Fibroblast of lung (primary cell): ENCODE data around the gene DHX35. TPM values are rescaled to one million over a fixed set of nuclear protein-coding genes. Genes with fewer than 3 reads are reported as not detected.

ENCODE experiments used
- DNase-seq, 2 donors: peaks; one replicate each; pipeline versions ENCODE4 v3.0.0 to v3.0.0-alpha.2; 2010; ENCODE audit warnings: low read depth in 2 of 2
- H2AFZ ChIP-seq: 2 replicates; pipeline ENCODE4 v1.5.1; 2012; ENCODE audit warnings: low read length, control low read depth, inconsistent platforms
- H3K27ac ChIP-seq: 2 replicates; pipeline ENCODE4 v1.5.1; 2011; ENCODE audit warnings: low read length, control low read depth; ENCODE audit not compliant: insufficient read depth
- H3K27me3 ChIP-seq: 2 replicates; pipeline ENCODE4 v1.5.1; 2011; ENCODE audit warnings: mild to moderate bottlenecking, low read length; ENCODE audit not compliant: control insufficient read depth, insufficient read depth
- H3K36me3 ChIP-seq: 2 replicates; pipeline ENCODE4 v1.5.1; 2011; ENCODE audit warnings: low read length; ENCODE audit not compliant: control insufficient read depth, insufficient read depth
- H3K4me1 ChIP-seq: 2 replicates; pipeline ENCODE4 v1.5.1; 2011; ENCODE audit warnings: low read length; ENCODE audit not compliant: control insufficient read depth, insufficient read depth; ENCODE audit errors: extremely low read depth
- H3K4me2 ChIP-seq: 2 replicates; pipeline ENCODE4 v1.5.1; 2011; ENCODE audit warnings: low read length, control low read depth; ENCODE audit not compliant: insufficient read depth; ENCODE audit errors: extremely low read depth
- H3K4me3 ChIP-seq, 4 experiments: fragments of 200-600 bp in 1 of 4; sonication (generic) in 1 of 4; replicated peaks in 1 of 4; 2 replicates each; pipeline ENCODE4 v1.5.1; 2011 to 2016; ENCODE audit warnings: low read length in 4 of 4, low read depth in 3 of 4, mild to moderate bottlenecking in 3 of 4, control low read depth in 2 of 4, inconsistent platforms in 1 of 4, mixed read lengths in 1 of 4; ENCODE audit not compliant: insufficient read depth in 1 of 4; ENCODE audit errors: control extremely low read depth in 1 of 4
- H3K79me2 ChIP-seq: 2 replicates; pipeline ENCODE4 v1.5.1; 2012; ENCODE audit warnings: mild to moderate bottlenecking, low read length, inconsistent platforms; ENCODE audit not compliant: control insufficient read depth, insufficient read depth
- H3K9ac ChIP-seq: 2 replicates; pipeline ENCODE4 v1.5.1; 2011; ENCODE audit warnings: mild to moderate bottlenecking, low read length, control low read depth; ENCODE audit not compliant: insufficient read depth
- H3K9me3 ChIP-seq: 2 replicates; pipeline ENCODE4 v1.5.1; 2012; ENCODE audit warnings: low read depth, low read length; ENCODE audit not compliant: control insufficient read depth, insufficient read depth
- H4K20me1 ChIP-seq: 2 replicates; pipeline ENCODE4 v1.5.1; 2011; ENCODE audit warnings: low read length; ENCODE audit not compliant: control insufficient read depth, insufficient read depth; ENCODE audit errors: extremely low read depth
- EZH2 ChIP-seq: IDR thresholded peaks from 2 replicates; pipeline ENCODE4 v1.5.1; 2012; ENCODE audit warnings: low read length, control low read depth, mild to moderate bottlenecking; ENCODE audit errors: missing control alignments
- polyA plus RNA-seq, 2 donors: library from polyadenylated mRNA; depleted of rRNA in 1 of 2; stranded (reverse) in 1 of 2; unstranded in 1 of 2; fragments of >200 nt; gene quantifications; 2 replicates each; pipeline ENCODE4 v1.2.1, GENCODE V29; 2011 to 2012; ENCODE audit warnings: missing spikeins in 1 of 2
- total RNA-seq: library from RNA; depleted of rRNA; stranded (reverse); fragments of >200 nt; gene quantifications from 2 replicates; pipeline ENCODE4 v1.2.1, GENCODE V29; 2014
- TF ChIP-seq, protein P1 (sequence below), 2 donors: IDR thresholded peaks in 1 of 2; conservative IDR thresholded peaks in 1 of 2; 1 replicate in 1 of 2; 2 replicates in 1 of 2; pipeline ENCODE4 v1.5.1; 2011 to 2012; ENCODE audit warnings: low read length in 2 of 2, control low read depth in 1 of 2, inconsistent platforms in 1 of 2, low read depth in 1 of 2, mild to moderate bottlenecking in 1 of 2

DHX35 gene
- total and polyA plus RNA-seq, 2 donors (not counting 1 experiment from before 2014, with no cell fraction given) = 11.4 to 12.1 TPM

DNA sequence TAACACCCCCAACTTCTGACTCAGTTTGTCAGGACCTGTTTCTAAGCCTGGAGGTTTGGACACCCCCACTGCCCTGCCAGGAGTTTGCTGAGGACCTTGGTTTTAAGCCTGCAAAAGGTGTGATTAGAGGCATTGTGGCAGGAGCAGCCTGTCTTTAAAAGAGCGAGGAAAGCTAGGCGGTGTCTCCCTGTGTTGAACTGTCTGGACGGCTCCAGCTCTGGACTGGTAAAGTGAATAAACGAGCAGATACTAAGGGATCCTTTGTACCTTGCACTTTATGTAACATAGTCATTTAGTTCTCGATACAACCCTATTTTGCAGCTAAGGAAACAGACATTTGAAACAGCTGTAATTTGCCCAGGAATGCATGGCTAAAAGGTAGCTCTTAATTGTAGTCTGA is 21.5 kb upstream of the DHX35 start:
- Histone ChIP-seq H3K27ac (no peak overlapping the region), H4K20me1 (no peaks in the 10 kb centered on the region), H3K79me2 (peaks cover 63% of the 10 kb centered on the region), H3K9ac (no peak overlapping the region), H3K4me2 (no peak overlapping the region), H3K36me3 (peaks cover 2% of the 10 kb centered on the region), H3K27me3 (no peaks in the 10 kb centered on the region), H3K9me3 (no peaks in the 10 kb centered on the region), H2AFZ (no peak overlapping the region), H3K4me3 (no peak overlapping the region), H3K4me1 (no peaks in the 10 kb centered on the region)
- TF ChIP-seq, protein P1, sequence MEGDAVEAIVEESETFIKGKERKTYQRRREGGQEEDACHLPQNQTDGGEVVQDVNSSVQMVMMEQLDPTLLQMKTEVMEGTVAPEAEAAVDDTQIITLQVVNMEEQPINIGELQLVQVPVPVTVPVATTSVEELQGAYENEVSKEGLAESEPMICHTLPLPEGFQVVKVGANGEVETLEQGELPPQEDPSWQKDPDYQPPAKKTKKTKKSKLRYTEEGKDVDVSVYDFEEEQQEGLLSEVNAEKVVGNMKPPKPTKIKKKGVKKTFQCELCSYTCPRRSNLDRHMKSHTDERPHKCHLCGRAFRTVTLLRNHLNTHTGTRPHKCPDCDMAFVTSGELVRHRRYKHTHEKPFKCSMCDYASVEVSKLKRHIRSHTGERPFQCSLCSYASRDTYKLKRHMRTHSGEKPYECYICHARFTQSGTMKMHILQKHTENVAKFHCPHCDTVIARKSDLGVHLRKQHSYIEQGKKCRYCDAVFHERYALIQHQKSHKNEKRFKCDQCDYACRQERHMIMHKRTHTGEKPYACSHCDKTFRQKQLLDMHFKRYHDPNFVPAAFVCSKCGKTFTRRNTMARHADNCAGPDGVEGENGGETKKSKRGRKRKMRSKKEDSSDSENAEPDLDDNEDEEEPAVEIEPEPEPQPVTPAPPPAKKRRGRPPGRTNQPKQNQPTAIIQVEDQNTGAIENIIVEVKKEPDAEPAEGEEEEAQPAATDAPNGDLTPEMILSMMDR (conservative IDR thresholded peaks at IDR 0.05 in 1 of 2, IDR thresholded peaks at IDR 0.05 in 1 of 2; ENCODE audit: low read depth in 1 of 2, low read length in 2 of 2) = no peak
- no peak for TF ChIP-seq EZH2
- DNase-seq = no peak

DNA sequence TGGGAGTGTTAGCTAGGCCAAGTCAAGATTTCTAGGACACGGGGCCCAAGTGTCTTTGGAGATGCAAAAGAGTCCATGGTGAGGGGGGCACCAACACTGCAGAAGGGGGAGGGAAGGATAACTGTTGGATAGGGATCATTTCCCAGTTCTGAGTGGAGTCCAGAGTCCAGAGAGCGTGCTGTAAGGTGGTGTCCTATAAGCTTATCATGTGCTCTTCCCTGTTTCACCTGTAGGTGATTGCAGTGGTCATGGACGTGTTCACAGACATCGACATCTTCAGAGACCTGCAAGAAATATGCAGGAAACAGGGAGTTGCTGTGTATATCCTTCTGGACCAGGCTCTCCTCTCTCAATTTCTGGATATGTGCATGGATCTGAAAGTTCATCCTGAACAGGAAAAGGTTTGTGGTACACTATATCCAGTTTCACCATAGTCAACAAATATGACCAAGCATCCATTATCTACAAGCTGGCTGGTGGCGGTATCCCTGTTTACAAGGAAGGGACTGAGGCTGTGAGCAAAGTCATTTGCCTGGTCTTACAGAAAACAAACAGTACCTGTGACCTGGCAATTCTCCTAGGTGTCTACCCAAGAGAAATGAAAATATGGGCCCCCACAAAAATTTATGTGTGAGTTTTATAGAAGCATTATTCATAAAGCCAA is 20.3 kb upstream of the DHX35 start:
- Histone ChIP-seq H3K9me3 (no peaks in the 10 kb centered on the region), H2AFZ (no peak overlapping the region), H3K27me3 (no peaks in the 10 kb centered on the region), H3K79me2 (peaks cover 52% of the 10 kb centered on the region), H3K27ac (no peak overlapping the region), H4K20me1 (no peaks in the 10 kb centered on the region), H3K4me1 (no peaks in the 10 kb centered on the region), H3K36me3 (peaks cover under 1% of the 10 kb centered on the region), H3K4me2 (no peak overlapping the region), H3K9ac (no peak overlapping the region), H3K4me3 (no peak overlapping the region)
- DNase-seq = no peak
- TF ChIP-seq, protein P1 (conservative IDR thresholded peaks at IDR 0.05 in 1 of 2, IDR thresholded peaks at IDR 0.05 in 1 of 2; ENCODE audit: low read depth in 1 of 2, low read length in 2 of 2) = no peak
- no peak for TF ChIP-seq EZH2

DNA sequence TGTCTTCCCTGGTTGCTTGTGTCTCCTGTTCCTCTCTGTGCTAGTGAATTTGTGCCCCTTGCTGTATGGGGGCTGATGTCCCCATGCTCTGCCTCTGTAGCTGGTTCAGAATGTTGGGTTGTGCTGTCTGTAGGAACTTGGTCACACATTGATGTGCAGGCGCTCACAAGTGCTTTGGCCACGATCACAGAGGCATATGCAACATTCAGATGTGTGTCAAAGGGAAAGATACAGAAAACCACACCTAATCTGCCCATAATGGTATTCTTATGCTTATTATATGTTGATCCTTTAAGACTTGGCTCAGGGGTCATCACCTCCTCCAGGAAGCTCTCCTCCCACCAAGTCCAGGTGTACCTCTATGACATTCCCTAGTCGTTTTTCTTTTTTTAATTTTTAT is 17.1 kb upstream of the DHX35 start:
- Histone ChIP-seq H3K4me1 (no peaks in the 10 kb centered on the region), H3K79me2 (peaks cover 25% of the 10 kb centered on the region), H3K27ac (no peak overlapping the region), H3K36me3 (peaks cover 3% of the 10 kb centered on the region), H3K9ac (no peak overlapping the region), H3K4me3 (no peak overlapping the region), H2AFZ (no peak overlapping the region), H3K27me3 (no peaks in the 10 kb centered on the region), H4K20me1 (no peaks in the 10 kb centered on the region), H3K4me2 (no peak overlapping the region), H3K9me3 (no peaks in the 10 kb centered on the region)
- no peak for DNase-seq
- no peak for TF ChIP-seq EZH2
- TF ChIP-seq, protein P1 (conservative IDR thresholded peaks at IDR 0.05 in 1 of 2, IDR thresholded peaks at IDR 0.05 in 1 of 2; ENCODE audit: low read depth in 1 of 2, low read length in 2 of 2) = no peak
